ENCODE data around the gene MATK. TPM values are rescaled to one million over a fixed set of nuclear protein-coding genes. Genes with fewer than 3 reads are reported as not detected.
"Not testable (repeated sequence)": the region's sequence is repeated elsewhere in the genome, so short reads cannot be mapped to it uniquely, and the experiment has no call there.

Gene MATK
- total RNA-seq, 1 experiment from 2014 or later, result not detected

GRCh38 chr19:3766520-3766919 is 19.7 kb downstream of the MATK start:
- BruUV-seq (replicated peaks), result no TSS peak
- Mint-ChIP-seq H3K4me1 (ENCODE audit: low read depth, unreplicated experiment) (peaks cover 5% of the 10 kb centered on the region), H3K27ac (ENCODE audit: unreplicated experiment) (no peak overlapping the region), H3K27me3 (ENCODE audit: unreplicated experiment) (no peaks in the 10 kb centered on the region), H3K4me3 (ENCODE audit: low read depth, unreplicated experiment) (no peak overlapping the region), H3K36me3 (ENCODE audit: insufficient read depth, unreplicated experiment) (peaks cover 17% of the 10 kb centered on the region), H3K9me3 (ENCODE audit: low read depth, unreplicated experiment) (no peaks in the 10 kb centered on the region)
- intact Hi-C loops (cut with micrococcal nuclease; ENCODE audit: unreplicated experiment), result no loop called here
- DNase-seq, result no peak
- no peak for TF ChIP-seq CTCF (IDR thresholded peaks at IDR 0.05; ENCODE audit: unreplicated experiment)
- CTCF ChIA-PET, result no interaction called here

GRCh38 chr19:3765757-3766156 is 20.4 kb downstream of the MATK start:
- BruUV-seq (replicated peaks); intact Hi-C loops (cut with micrococcal nuclease; ENCODE audit: unreplicated experiment); H3K27me3 Mint-ChIP-seq (ENCODE audit: unreplicated experiment); DNase-seq; H3K27ac Mint-ChIP-seq (ENCODE audit: unreplicated experiment); H3K4me1 Mint-ChIP-seq (ENCODE audit: low read depth, unreplicated experiment); H3K9me3 Mint-ChIP-seq (ENCODE audit: low read depth, unreplicated experiment); H3K4me3 Mint-ChIP-seq (ENCODE audit: low read depth, unreplicated experiment); CTCF ChIA-PET: not testable (repeated sequence)
- peaks cover 24% of the 10 kb centered on the region for H3K36me3 Mint-ChIP-seq (ENCODE audit: insufficient read depth, unreplicated experiment)

- Mint-ChIP-seq H3K9me3 (ENCODE audit: low read depth, unreplicated experiment) (no peaks in the 10 kb centered on the region), H3K27ac (ENCODE audit: unreplicated experiment) (no peak overlapping the region), H3K4me1 (ENCODE audit: low read depth, unreplicated experiment) (peaks cover 7% of the 10 kb centered on the region), H3K36me3 (ENCODE audit: insufficient read depth, unreplicated experiment) (peaks cover 26% of the 10 kb centered on the region), H3K27me3 (ENCODE audit: unreplicated experiment) (no peaks in the 10 kb centered on the region), H3K4me3 (ENCODE audit: low read depth, unreplicated experiment) (no peak overlapping the region)
- no TSS peak for BruUV-seq (replicated peaks)
- no peak for TF ChIP-seq CTCF (IDR thresholded peaks at IDR 0.05; ENCODE audit: unreplicated experiment)
- intact Hi-C loops (cut with micrococcal nuclease; ENCODE audit: unreplicated experiment), result no loop called here
- no peak for DNase-seq
- CTCF ChIA-PET, result no interaction called here
Observed at GRCh38 chr19:3765121-3765520, 21.1 kb downstream of the MATK start.

DNA sequence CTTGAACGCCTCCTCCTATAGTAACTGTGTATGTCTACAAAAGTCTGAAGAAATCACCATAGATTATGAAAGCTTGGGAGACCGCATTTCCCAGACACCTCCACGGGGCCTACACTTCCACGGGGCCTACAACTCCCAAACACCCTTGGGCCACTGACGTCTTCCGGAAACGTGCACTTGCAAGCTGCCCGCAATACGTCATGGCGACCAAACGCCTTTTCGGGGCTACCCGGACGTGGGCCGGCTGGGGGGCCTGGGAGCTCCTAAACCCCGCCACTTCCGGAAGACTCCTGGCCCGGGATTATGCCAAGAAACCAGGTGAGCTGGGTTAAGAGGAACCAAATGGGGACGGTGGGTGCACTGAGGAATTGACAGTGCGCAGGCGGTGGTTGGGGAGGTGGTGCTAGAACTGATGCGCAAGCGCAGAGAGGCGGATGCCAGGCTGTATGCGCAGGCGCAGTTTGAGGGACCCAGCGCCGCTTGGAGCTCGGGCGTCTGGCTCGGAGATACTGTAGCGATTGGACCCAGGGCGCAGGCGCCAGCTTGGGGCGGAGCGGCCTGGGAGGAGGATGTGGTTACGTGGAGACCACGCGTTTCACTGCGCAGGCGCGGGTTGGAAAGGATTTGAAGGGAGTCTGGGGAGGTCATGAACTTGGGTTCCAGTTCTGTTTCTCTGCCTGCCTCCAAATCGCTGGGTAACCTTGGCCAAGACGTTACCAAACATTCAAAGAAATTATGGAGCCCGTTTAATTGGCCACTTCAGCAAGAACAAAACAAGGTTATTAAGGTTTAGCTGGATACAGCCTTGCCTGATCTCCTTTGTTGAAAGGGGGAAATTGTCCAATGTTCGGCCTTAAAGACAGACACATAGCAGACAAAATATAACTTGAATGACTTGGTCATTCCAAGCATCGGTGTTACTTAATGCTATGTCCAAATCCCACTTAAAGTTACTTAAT is 23.4 kb downstream of the MATK start, which contains the start of gene MRPL54:
MRPL54 (plus strand) TSS at position 182 of the 959 bp plus-strand sequence; CDS start at position 201, 19 bp downstream.
- Mint-ChIP-seq H3K4me1 (ENCODE audit: low read depth, unreplicated experiment) (peaks cover 7% of the 10 kb centered on the region), H3K27me3 (ENCODE audit: unreplicated experiment) (no peaks in the 10 kb centered on the region), H3K4me3 (ENCODE audit: low read depth, unreplicated experiment) (peak within 1 kb of the TSS; percentile 91), H3K36me3 (ENCODE audit: insufficient read depth, unreplicated experiment) (peaks cover 26% of the 10 kb centered on the region), H3K27ac (ENCODE audit: unreplicated experiment) (peak within 1 kb of the TSS; percentile 89), H3K9me3 (ENCODE audit: low read depth, unreplicated experiment) (no peaks in the 10 kb centered on the region)
- CTCF ChIA-PET, result interaction anchor here (0.6 to 2.3 kb wide), 5 partner anchors 53 to 87 kb away, joined by 3 to 7 read pairs (median 5); partner anchors contain the start of gene TJP3
- no peak for TF ChIP-seq CTCF (IDR thresholded peaks at IDR 0.05; ENCODE audit: unreplicated experiment)
- intact Hi-C loops (cut with micrococcal nuclease; ENCODE audit: unreplicated experiment), result no loop called here
- DNase-seq, result peak; percentile 95
- BruUV-seq (replicated peaks), result TSS peak; percentile 90

- Mint-ChIP-seq H3K9me3 (ENCODE audit: low read depth, unreplicated experiment) (no peaks in the 10 kb centered on the region), H3K27ac (ENCODE audit: unreplicated experiment) (peak overlapping the region; percentile 80), H3K36me3 (ENCODE audit: insufficient read depth, unreplicated experiment) (peaks cover 26% of the 10 kb centered on the region), H3K4me1 (ENCODE audit: low read depth, unreplicated experiment) (peaks cover 7% of the 10 kb centered on the region), H3K27me3 (ENCODE audit: unreplicated experiment) (no peaks in the 10 kb centered on the region), H3K4me3 (ENCODE audit: low read depth, unreplicated experiment) (peak overlapping the region; percentile 91)
- CTCF ChIA-PET, result interaction anchor here (1.0 to 2.3 kb wide), 4 partner anchors 52 to 87 kb away, joined by 4 to 7 read pairs (median 6); partner anchors contain the start of gene TJP3
- no TSS peak for BruUV-seq (replicated peaks)
- no peak for TF ChIP-seq CTCF (IDR thresholded peaks at IDR 0.05; ENCODE audit: unreplicated experiment)
- intact Hi-C loops (cut with micrococcal nuclease; ENCODE audit: unreplicated experiment), result no loop called here
- DNase-seq, result no peak
Observed at GRCh38 chr19:3762130-3762473, 24.1 kb downstream of the MATK start.
